Mucosa of descending colon (tissue), 3 donors: ENCODE measurements around the gene MAMSTR. TPM values are rescaled to one million over a fixed set of nuclear protein-coding genes. Genes with fewer than 3 reads are reported as not detected.
A peak's percentile ranks its signal among the peaks of the same experiment; 100 is the strongest.

Source experiments
- ATAC-seq: fragments of 200-7000 bp; cut with Tn5 transposase; one replicate; pipeline ENCODE4 v1.9.1; 2020; ENCODE audit warnings: mild to moderate bottlenecking, moderate library complexity
- DNase-seq, 3 donors: peaks; one replicate each; pipeline ENCODE4 v3.0.0-alpha.2; 2020
- H3K36me3 ChIP-seq: fragments of 200-600 bp; one replicate; pipeline ENCODE4 v1.8.0; 2021; ENCODE audit warnings: low read depth, mild to moderate bottlenecking
- H3K4me1 ChIP-seq: fragments of 200-600 bp; one replicate; pipeline ENCODE4 v1.8.0; 2021; ENCODE audit warnings: low read depth, mild to moderate bottlenecking
- H3K4me3 ChIP-seq: fragments of 200-600 bp; one replicate; pipeline ENCODE4 v1.8.0; 2021; ENCODE audit warnings: mild to moderate bottlenecking
- H3K9me3 ChIP-seq: fragments of 200-600 bp; one replicate; pipeline ENCODE4 v1.8.0; 2021; ENCODE audit warnings: mild to moderate bottlenecking
- CTCF ChIP-seq: fragments of 200-600 bp; IDR thresholded peaks from one replicate; pipeline ENCODE4 v1.8.0; 2022; ENCODE audit warnings: antibody characterized with exemption, mild to moderate bottlenecking
- intact Hi-C, 2 donors: fragments of 100-400 bp; cut with DNase I in 1 of 2; cut with micrococcal nuclease in 1 of 2; formaldehyde crosslinking; loops; one replicate each; pipeline versions ENCODE4 v1.11.0 to v1.11.1; 2022; cut with DNase I, micrococcal nuclease
- total RNA-seq, 3 donors: library from RNA; stranded (reverse); fragmentation: NEBNext Ultra II Directional in 2 of 3; extraction: Animal tissue kit (Norgen Biotek cat#: 25700) in 2 of 3; gene quantifications; one replicate each; pipeline versions ENCODE4 v1.2.1 to v1.2.4, GENCODE V29; 2021 to 2023
- donor health status: DM: no; HTN: no; CAD: no; lungs with moderate emphysema.
- donor health status: DM: no; HTN: no; CAD: no.
- donor health status: DM: no; HTN: yes; CAD: no.

The MAMSTR gene
- total RNA-seq, 3 donors from 2014 or later, result 0.31 to 2.4 (median 0.61) TPM

GRCh38 chr19:48746738-48747575 is 27.4 kb upstream of the MAMSTR start, which contains the start of gene IZUMO1:
Gene IZUMO1 (minus strand): TSS chr19:48746909. CDS start chr19:48745859, 1,050 bp downstream.
- H3K4me1 ChIP-seq, result no peaks in the 10 kb centered on the region
- ATAC-seq, result peak; percentile 68
- no peak within 1 kb of the TSS for H3K4me3 ChIP-seq
- no peak for TF ChIP-seq CTCF
- no peaks in the 10 kb centered on the region for H3K36me3 ChIP-seq
- no peaks in the 10 kb centered on the region for H3K9me3 ChIP-seq
- DNase-seq, result peak in 2 of 3 donors; percentile 50 to 72
- intact Hi-C loops, result no loop called here

- intact Hi-C loops, result no loop called here
- TF ChIP-seq CTCF, result no peak
- H3K36me3 ChIP-seq, result no peaks in the 10 kb centered on the region
- ATAC-seq, result no peak
- H3K4me1 ChIP-seq, result peaks cover 3% of the 10 kb centered on the region
- DNase-seq, result no peak
- H3K4me3 ChIP-seq, result no peak overlapping the region
- H3K9me3 ChIP-seq, result no peaks in the 10 kb centered on the region
Observed at GRCh38 chr19:48746110-48746509, 26.6 kb upstream of the MAMSTR start.

GRCh38 chr19:48745208-48745995 is 25.9 kb upstream of the MAMSTR start:
- peak; percentile 73 for ATAC-seq
- intact Hi-C loops, result no loop called here
- TF ChIP-seq CTCF, result no peak
- DNase-seq, result peak in 1 of 3 donors; percentile 67
- Histone ChIP-seq H3K4me3 (no peak overlapping the region), H3K9me3 (no peaks in the 10 kb centered on the region), H3K36me3 (no peaks in the 10 kb centered on the region), H3K4me1 (peaks cover 6% of the 10 kb centered on the region)

GRCh38 chr19:48742096-48742495 is 22.6 kb upstream of the MAMSTR start:
- Histone ChIP-seq H3K9me3 (no peaks in the 10 kb centered on the region), H3K36me3 (no peaks in the 10 kb centered on the region), H3K4me3 (no peak overlapping the region), H3K4me1 (peaks cover 11% of the 10 kb centered on the region)
- intact Hi-C loops, result no loop called here
- no peak for ATAC-seq
- DNase-seq, result no peak
- no peak for TF ChIP-seq CTCF

- peak; percentile 58 to 72 (median 72) for DNase-seq
- TF ChIP-seq CTCF, result no peak
- H3K4me3 ChIP-seq, result no peak overlapping the region
- H3K4me1 ChIP-seq, result peaks cover 11% of the 10 kb centered on the region
- peak; percentile 52 for ATAC-seq
- H3K9me3 ChIP-seq, result no peaks in the 10 kb centered on the region
- no peaks in the 10 kb centered on the region for H3K36me3 ChIP-seq
- intact Hi-C loops, result no loop called here
Observed at GRCh38 chr19:48741129-48741999, 21.8 kb upstream of the MAMSTR start.
